DMS53 (cell line): ENCODE results near the gene SMCO2.

Source experiments
- DNase-seq: peaks from one replicate; lab custom pipeline; 2025; lab: John Stamatoyannopoulos, UW

SMCO2 gene

DNA sequence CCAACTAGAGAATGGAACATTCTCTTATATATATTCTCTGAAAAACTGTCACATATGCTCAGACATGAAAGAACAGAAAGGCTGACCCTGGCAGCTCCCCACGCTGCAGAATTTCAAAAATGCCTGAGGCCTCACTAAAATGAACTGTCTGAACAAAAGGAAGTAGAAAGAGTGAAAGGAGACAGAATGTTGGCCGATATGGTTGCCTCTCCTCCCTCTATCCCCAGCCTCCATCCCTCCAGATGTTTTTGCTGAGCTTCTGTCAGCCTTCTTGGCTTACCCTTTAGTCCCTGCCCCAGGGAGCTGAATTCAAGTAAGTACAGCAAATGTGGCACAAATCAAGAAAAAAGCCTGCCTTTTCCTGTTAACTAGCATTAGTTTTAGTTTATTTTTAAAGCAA lies 6.9 kb downstream of the SMCO2 start:
- no peak for DNase-seq

DNA sequence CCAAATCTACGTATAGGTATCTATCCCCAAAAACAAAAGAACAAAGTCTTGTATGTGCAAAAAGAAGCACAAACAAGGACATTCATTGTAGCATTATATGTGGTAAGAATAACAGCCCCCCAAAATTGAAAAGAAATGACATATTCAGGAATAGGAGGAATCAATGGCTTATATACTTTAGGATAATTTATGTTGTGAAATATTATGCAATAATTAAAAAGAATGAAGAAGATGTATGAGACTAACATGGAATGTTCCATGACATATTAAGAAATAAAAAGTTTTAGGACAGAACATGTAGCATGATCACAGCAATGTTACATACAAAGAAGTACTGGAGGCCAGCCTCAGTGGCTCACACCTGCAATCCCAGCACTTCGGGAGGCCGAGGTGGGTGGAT lies 9.1 kb downstream of the SMCO2 start:
- DNase-seq, result no peak

DNA sequence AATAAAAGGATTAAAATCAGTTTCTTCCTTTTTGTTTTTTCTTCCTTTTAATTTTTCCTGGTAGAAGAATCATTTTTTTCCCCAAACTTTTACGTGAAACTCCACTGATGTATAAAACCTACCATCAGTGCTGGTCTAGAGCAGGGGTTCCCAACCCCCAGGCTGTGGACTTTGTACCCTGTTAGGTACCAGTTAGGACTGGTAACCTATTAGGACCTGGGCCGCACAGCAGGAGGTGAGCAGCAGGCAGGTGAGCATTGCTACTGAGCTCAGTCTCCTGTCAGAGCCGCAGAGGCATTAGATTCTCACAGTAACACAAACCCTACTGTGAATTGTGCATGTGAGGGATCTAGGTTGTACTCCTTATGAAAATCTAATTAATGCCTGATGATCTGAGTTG lies 10.1 kb downstream of the SMCO2 start:
- DNase-seq, result peak; percentile 97

DNA sequence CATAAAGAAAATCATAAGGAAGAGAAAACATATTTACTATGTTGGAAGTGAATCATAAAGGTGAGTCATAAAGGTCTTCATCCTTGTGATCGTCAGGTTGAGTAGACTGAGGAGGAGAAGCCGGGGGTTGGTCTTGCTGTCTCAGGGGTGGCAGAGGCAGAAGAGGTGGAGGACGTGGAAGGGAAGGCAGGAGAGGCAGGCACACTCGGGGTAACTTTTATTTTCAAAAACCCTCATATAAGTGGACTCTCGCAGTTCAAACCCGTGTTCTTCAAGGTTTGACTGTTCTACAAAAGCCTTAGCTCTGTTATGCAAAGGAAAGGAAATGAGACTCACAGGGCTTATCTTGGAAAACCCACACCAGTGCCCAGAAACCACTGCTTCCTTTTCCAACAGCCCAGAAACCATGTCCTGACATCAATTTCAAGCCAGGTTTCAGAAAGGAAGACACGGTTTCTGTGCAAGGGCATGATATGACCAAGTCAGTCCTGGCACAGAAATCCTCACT lies 14.0 kb downstream of the SMCO2 start:
- peak; percentile 50 for DNase-seq

DNA sequence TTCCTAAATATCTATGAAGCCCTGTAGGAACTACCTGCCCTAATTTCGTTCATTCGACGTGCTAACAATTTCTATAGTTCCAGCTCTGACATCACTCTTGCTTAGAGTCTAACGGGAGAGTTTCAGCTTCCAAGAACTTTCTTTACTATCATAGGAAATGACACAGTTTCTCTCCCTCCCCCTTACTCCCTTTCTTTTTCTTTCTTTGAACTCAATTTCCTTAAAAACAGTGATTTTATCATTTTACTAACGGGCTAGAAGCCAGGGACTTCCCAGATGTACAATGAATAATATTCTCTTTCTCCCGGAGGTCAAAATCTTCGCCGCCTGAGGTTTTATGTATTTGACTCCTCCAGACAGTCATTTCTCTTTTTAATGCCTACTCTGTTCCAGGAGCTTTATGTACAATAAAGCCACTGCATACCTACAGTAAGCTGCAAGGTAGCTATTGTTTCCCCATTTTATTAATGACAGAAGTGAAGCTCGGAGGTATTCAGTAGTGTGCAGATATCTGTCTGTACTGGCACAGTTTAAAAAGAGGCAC lies 15.7 kb downstream of the SMCO2 start:
- no peak for DNase-seq

DNA sequence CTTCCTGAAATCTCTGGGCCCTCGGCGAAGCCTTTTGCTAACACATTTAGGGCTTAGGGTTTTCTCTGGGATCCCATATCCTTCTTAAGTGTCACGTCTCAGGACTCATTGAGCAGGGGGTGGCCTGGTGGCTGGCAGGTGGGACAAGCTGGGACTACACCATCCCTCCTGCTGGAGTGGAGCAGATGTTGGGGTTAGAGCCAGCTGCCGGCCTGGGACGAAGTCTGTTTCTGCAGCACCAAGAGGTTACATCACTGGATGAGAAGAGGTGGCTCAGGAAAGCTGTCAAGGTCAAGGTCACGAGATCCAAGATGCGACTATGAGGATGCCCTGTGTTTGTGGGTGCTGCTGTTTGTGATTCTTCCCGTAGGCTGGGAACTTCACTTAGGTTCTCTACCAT lies 16.3 kb downstream of the SMCO2 start:
- no peak for DNase-seq

DNA sequence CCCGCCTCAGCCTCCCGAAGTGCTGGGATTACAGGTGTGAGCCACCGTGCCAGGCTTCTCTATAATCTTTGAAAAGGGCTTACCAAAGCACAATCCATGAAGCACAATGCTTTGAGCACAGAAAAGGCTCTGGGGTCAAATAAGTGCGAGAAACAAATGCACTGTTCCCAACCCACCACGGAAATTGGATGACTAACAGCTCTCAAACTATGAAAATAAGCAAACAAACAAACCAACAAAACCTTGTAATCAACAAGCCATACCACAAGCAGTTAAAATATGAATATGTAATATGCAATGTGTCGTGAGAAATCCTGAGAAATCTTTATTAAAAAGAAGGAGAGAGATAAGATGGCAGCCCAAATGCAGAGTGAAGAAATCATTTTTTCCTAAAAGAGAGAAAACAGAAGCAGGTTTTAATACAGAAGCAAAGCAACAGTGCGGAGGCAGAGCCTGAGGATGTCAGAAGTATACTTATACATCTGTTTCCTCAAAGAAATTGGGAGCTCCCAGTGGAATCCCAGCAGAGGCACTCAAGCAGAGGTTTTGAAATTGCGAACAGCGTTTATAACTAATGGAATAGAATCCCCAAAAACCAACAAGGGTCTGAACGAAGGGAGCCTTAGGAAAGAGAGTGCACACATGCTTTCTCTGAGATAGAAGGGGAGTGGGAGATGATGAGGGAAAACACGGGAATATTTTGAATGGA lies 17.1 kb downstream of the SMCO2 start:
- DNase-seq, result no peak

DNA sequence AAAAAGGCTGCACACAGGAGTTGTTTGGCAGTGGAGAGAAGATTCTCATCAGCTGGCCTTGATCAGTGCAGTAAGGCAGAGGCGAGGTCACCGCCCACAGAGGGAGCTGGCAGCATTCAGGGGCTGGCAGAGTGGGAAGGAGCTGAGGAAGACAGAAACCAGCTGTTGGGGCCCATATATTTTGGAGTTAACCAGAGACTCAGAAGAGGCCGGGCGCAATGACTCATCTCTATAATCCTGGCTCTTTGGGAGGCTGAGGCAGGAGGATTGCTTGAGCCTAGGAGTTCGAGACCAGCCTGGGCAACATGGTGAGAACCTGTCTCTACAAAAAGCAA lies 17.7 kb downstream of the SMCO2 start:
- no peak for DNase-seq

DNA sequence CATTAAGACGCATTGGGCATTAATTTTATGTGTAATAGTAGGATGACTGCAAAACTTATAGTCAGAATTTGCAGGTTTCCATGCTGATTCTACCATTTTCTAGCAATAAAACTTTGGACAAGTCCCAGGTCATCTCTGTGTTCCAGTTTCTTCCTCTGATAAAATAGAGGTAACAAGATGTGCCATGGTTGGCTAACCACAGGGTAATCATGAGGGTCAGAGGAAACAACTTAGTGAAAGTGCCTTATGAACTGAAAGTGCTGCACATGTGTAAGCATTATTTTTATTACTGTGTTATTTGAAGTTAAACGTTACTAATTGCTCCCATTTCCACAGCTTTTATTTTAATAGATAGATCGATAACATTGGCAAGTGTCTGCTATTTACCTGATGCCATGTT lies 21.1 kb downstream of the SMCO2 start:
- DNase-seq, result no peak

DNA sequence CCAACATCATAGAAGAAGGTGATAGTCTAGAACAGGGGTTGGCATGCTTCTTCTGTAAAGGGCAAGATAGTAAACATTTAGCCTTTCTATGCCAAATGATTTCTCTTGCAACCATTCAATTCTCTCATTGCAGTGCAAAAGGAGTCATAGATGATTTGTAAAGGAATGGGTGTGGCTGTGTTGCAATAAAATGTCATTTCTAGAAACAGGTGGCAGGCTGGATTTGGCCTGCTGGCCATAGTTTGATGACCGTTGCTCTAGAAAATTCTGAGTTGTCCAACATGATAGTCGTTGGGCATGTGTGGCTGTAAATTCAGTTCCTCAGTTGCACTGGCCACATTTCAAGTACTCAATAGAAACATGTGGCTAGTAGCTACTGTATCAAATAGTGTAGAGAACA lies 21.7 kb downstream of the SMCO2 start:
- DNase-seq, result no peak

DNA sequence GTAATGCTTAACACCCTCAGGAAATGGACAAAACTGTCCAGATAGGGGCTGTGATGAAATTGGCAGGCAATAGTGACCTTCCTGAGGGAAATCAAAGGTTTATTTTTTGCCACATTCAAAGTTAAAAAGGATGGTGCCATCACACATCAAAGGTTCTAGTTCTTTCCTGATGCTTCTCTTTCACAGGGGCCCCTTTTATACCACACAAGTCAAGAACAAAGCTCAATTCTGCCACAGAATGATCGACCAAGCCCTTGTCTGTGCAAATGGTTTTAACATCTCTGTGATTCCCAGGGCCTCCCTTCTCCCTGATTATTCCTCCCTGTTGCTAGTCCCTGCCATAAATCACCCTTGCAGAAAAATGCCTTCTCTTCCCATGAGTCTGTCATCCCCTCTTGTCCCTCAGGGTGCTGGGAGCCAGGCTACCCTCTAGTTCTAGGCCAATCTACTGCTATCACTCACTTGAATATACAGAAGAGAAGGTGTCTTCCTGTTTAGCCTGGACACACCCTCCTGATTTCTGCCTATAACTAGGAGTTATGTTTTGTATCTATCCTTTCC lies 22.7 kb downstream of the SMCO2 start:
- no peak for DNase-seq

DNA sequence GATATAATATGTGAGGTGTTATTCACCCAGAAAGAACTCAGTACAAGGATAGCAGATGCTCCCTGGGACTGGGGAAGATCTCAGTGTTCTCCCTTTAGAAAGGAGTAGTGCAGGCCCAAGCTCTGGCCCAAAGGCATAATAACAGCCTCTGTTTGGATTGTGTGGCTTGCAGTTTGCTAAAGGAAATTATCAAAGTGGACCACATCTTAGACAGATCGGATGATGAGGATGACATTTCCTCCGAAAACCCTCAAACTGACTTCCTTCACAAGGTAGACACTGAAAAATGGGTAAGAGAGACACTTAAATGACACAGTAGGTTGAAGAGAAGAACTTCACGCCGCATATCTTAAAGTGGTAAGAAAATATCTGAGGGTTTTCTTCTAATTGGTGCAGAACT lies 26.1 kb downstream of the SMCO2 start:
- no peak for DNase-seq

DNA sequence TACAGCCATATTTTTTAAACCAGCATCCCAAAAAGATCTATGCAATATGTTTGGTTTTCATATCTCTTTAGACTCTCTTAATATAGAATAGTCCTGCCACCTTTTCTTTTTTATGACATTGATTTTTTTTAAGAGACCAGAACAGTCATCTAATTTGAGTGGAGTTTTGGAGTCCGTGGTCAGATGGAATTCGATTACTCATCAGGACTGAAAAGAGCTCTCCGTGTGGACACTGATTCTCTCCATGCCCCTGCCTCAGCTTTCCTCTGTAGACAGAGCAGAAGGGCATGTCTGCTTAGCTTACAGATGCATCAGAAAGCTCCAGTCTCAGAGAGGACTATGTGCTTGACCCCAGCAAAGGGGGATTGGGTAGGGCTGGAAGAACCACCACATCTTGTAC lies 27.8 kb downstream of the SMCO2 start:
- no peak for DNase-seq

DNA sequence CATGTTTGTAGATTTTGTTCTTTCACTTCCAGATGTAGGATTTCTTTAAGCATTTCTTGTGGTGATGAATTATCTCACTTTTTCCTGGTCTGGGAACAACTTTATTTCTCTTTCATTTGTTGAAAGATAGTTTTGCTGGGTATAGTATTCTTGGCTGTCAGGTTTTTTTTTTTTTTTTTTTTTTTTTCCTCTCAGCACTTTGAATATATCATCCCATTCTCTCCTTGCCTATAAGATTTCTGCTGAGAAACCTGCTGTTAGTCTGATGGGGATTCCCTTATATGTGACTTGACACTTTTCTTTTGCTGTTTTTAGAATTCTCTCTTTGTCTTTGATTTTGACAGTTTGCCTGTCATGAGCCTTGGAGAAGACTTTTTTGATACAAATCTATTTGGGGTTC lies 30.5 kb downstream of the SMCO2 start:
- peak; percentile 29 for DNase-seq

DNA sequence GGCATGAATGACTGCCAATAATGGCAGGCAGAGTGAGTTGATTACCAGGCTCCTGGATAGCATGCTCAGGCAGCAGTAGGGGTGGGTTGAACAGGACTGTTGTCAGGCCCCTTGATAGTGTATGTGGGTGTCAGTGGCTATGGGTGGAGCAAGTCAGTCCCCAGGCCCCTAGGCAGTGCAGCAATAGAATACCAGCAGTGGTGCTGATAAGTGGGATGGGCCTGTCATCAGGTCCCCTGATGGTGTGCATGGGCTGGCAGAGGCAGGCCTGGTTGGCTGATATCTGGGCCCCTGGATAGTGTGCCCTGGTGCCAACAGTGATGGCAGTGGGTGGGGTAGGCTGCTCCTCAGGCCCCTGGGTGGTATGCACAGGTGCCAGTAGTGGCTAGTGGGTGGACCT lies 32.4 kb downstream of the SMCO2 start:
- no peak for DNase-seq

DNA sequence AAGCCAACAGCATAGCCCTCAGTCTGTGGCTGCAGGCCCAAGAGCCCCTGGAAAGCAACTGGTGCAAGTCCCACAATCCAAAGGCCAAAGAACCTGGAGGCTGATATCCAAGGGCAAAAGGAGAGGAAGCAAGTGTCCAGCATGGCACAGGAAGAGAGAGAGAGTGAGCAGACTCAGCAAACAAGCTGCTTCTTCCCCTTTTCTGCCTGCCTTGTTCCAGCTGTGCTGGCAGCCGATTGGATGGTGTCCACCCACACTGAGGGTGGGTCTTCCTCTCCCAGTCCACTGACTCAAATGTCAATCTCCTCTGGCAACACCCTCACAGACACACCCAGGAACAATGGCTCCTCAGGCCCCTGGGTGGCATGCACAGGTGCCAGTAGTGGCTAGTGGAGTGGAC lies 33.5 kb downstream of the SMCO2 start:
- DNase-seq, result no peak

DNA sequence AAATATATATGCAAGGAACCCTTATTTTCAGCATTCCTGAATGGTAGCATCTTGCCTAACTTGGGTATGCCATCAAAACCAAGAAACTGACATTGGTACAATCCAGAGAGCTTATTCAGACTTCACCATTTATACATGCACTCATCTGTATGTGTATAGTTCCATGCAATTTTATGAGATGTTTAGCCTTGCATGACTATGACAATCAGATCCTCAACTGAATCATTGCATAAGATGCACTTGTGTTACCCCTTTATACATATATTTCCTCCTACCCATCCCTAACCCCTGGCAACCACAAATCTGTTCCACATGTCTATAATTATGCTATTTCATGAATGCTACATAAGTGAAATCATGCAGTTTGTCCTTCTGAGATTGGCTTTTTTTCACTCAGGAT lies 40.4 kb downstream of the SMCO2 start:
- no peak for DNase-seq

DNA sequence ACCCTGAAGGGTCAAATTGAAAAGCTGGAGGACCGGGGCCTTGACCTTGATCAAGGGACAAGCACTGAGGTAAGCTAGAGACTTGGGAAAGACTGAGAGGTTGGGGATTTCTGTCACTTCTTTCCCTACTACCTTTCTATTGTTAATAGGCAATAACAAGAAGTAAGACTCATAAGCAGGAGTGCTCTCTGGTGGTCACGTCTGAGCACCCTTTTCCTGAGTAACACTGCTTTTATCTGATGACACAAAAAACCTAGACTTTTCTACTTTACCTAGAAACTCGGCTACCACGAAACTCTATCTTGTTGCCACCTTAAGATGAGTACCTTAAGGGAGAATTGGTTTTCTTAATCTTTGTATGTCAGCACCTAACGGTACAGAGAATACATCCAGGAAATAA lies 41.9 kb downstream of the SMCO2 start:
- DNase-seq, result peak; percentile 42

DNA sequence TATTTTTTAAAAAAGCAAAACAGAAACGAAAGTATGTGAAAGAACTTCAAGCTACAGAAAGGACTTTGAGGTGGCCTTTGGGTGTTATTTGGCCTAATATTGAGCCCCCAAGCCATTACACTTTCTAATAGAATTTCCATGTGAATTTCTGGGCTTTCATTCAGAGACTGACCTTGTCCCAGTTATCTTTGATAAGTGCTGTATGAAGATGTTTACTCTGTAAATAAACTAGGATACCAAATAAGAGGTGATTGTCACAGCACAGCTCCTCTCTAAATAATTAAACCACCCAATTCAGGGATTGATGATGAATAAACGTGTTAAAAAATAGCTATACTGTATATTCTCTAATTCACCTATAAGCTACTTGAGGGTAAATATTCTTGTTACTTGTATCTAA lies 44.7 kb downstream of the SMCO2 start:
- DNase-seq, result peak; percentile 51

DNA sequence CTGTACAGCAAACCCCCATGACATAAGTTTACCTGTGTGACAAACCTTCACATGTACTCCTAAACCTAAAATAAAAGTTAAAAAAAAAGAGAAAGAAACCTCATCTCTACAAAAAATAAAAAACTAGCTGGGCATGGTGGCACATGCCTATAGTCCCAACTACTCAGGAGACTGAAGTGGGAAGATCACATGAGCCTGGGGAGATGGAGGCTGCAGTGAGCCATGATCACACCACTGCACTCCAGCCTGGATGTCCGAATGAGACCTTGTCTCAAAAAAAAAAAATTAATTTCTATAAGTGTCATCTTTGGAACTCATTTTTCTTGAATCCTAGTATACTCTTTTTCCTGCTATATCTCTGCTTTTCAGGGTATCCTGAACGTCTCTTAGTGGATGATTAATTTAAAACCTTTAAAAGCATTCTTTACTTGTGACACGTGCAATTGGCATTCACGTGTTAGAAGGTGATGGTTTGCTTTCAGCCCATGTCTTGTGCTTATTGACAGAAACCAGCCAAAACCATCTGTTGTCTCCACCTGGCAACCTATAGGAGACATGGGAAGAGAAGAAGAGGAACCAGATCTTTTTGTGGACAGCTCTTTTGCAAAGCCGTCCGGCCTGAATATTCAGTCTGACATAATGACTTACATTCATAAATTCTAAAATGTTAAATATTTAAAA lies 46.9 kb downstream of the SMCO2 start:
- peak; percentile 63 for DNase-seq

DNA sequence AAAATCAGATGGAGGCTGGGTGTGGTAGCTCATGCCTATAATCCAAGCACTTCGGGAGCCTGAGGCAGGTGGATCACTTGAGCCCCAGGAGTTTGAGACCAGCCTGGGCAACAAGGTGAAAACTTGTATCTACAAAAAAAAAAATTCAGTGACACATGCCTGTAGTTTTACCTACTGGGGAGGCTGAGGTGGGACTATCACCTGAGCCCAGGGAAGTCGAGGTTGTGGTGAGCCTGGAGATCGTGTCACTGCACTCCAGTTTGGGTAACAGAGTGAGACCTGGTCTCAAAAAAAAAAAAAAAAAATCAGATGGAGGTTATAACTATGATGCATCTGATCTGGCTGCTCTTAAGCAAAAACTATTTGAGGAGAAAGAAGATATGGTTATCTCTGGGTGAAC lies 50.9 kb downstream of the SMCO2 start:
- no peak for DNase-seq

DNA sequence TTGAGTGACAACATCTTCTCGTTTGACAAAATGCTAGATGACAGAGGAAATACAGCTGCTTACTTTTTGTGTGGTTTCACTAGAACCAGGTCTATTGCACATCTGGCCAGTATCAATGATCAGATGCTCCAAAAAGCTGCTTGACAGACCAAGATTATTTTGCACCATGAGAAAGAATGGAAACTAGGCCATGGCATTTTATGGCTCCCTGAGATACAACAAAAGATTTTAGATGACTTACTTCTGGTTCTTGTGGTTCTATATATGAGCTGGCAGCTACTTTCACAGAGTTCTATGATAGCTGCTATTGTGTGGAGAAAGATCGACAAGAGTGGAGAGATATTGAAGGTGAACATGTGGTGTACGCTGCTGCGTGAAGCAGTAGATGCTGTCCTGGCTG lies 51.6 kb downstream of the SMCO2 start:
- no peak for DNase-seq

DNA sequence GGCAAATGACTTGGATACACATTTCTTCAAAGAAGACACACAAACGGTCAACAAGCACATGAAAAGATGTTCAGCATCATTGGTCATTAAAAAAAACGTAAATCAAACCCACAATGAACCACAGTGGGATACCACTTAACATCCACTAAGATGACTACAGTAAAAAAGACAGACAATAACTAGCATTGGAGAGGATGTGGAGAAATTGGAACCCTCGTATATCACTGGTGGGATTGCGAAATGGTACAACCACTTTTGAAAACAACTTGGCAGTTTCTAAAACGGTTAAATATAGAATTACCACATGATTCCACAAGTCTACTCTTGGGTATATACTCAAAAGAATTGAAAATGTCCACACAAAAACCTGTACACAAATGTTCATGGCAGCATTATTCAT lies 52.2 kb downstream of the SMCO2 start:
- DNase-seq, result peak; percentile 43
